Measurements from ENCODE around the gene FRAS1. TPM values are rescaled to one million over a fixed set of nuclear protein-coding genes. Genes with fewer than 3 reads are reported as not detected.

Gene FRAS1
- total RNA-seq, 2 experiments from 2014 or later, result 0.05 to 0.22 TPM

DNA sequence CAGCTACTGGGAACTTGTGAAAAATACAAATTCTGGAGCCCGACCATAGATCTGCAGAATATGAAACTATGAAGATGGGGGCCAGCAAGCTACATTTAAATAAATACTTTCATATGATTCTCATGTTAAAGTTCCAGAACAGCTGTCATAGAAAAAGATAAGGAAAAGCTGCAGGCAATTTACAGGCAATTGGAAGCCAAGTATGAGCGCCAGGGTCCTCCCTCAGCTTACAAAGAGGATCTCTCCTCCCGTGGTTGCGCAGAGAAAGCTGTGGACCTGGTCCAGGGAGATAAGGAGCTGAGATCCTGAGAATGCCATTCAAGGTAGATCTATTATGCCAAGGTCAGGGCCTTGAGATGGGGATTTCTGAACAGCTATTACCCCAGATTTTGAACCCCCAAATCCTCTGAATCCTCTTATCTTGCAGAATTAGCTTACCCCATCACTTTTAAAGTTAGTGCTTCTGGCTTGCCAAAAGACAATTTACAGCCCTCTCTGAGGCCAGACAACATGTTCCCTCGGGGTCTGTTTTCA is 25.6 kb upstream of the FRAS1 start:
- no peak for DNase-seq
- Mint-ChIP-seq H3K4me1 (ENCODE audit: low read depth) (no peaks in the 10 kb centered on the region), H3K36me3 (ENCODE audit: low read depth) (no peaks in the 10 kb centered on the region), H3K4me3 (no peak overlapping the region), H3K27me3 (peaks cover 7% of the 10 kb centered on the region), H3K27ac (no peak overlapping the region), H3K9me3 (no peaks in the 10 kb centered on the region)
- no peak for ATAC-seq
- intact Hi-C loops (cut with micrococcal nuclease), result no loop called here
- CTCF ChIA-PET, result interaction anchor here (1.1 kb wide), 1 partner anchor 27 kb away, joined by 3 read pairs; no protein-coding TSS in a partner anchor
- TF ChIP-seq, protein P1, sequence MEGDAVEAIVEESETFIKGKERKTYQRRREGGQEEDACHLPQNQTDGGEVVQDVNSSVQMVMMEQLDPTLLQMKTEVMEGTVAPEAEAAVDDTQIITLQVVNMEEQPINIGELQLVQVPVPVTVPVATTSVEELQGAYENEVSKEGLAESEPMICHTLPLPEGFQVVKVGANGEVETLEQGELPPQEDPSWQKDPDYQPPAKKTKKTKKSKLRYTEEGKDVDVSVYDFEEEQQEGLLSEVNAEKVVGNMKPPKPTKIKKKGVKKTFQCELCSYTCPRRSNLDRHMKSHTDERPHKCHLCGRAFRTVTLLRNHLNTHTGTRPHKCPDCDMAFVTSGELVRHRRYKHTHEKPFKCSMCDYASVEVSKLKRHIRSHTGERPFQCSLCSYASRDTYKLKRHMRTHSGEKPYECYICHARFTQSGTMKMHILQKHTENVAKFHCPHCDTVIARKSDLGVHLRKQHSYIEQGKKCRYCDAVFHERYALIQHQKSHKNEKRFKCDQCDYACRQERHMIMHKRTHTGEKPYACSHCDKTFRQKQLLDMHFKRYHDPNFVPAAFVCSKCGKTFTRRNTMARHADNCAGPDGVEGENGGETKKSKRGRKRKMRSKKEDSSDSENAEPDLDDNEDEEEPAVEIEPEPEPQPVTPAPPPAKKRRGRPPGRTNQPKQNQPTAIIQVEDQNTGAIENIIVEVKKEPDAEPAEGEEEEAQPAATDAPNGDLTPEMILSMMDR (IDR thresholded peaks at IDR 0.05), result no peak
- POLR2A ChIA-PET, result no interaction called here

DNA sequence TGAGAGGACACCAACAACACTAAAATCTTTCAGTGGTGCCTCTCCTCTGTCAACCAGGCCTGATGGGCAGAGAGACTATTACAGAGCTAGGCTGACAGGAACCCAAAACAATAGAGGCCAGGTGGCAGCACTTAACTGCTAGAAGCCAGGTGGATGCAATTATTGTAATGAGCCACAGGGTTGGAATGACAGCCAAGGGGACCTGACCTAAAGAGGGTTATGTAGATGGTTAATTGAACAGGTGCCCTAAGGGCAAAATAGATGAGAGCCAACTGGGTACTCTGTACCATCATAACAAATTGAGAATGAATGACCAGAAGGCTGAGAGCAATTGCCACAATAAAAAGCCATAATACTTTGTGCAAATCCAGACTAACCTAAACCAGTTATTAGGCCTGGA is 24.7 kb upstream of the FRAS1 start:
- Mint-ChIP-seq H3K27me3 (peaks cover 7% of the 10 kb centered on the region), H3K4me1 (ENCODE audit: low read depth) (no peaks in the 10 kb centered on the region), H3K4me3 (no peak overlapping the region), H3K9me3 (no peaks in the 10 kb centered on the region), H3K27ac (no peak overlapping the region), H3K36me3 (ENCODE audit: low read depth) (no peaks in the 10 kb centered on the region)
- ATAC-seq (no peak), DNase-seq (no peak)
- ChIA-PET POLR2A (no interaction called here), CTCF (no interaction called here)
- intact Hi-C loops (cut with micrococcal nuclease), result no loop called here
- TF ChIP-seq, protein P1 (IDR thresholded peaks at IDR 0.05), result no peak

DNA sequence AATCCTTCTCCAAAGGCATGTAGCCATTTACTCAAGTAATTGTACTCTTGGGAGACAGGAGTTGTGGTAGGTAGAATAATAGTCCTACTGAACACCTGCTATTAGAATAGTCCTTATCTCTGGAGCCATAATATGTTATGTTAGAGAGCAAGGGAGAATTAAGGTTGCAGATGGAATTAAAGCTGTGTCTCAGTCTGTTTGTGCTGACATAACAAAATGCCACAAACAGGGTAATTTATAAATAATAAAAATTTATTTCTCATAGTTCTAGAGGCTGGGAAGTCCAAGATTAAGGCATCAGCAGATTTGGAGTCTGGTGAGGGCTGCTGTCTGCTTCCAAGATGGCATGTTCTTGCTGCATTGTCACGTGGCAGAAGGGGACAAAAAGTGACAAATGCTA is 24.2 kb upstream of the FRAS1 start:
- Mint-ChIP-seq H3K27me3 (peaks cover 7% of the 10 kb centered on the region), H3K9me3 (no peaks in the 10 kb centered on the region), H3K36me3 (ENCODE audit: low read depth) (no peaks in the 10 kb centered on the region), H3K4me1 (ENCODE audit: low read depth) (no peaks in the 10 kb centered on the region), H3K4me3 (no peak overlapping the region), H3K27ac (no peak overlapping the region)
- ATAC-seq (no peak), DNase-seq (no peak)
- CTCF ChIA-PET, result no interaction called here
- intact Hi-C loops (cut with micrococcal nuclease), result no loop called here
- TF ChIP-seq, protein P1 (IDR thresholded peaks at IDR 0.05), result no peak
- POLR2A ChIA-PET, result no interaction called here

DNA sequence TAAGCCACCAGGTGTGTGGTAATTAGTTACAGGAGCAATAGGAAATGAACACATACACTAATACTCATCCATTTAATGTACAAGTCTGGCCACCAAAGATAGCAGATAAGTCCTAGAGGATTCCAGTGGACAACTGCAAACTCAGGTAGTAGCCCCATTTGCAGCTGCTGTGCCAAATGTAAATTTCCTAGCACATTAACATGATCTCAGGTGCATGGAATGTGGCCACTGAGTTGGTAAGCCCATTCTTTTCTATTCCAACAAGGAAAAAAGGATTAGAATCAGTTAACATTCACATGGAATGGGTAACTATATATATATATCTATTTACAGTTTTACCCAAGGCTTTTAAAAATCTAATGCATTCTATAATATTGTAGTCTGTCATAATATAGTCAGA is 23.3 kb upstream of the FRAS1 start:
- Mint-ChIP-seq H3K36me3 (ENCODE audit: low read depth) (no peaks in the 10 kb centered on the region), H3K27me3 (peaks cover 7% of the 10 kb centered on the region), H3K4me3 (no peak overlapping the region), H3K9me3 (no peaks in the 10 kb centered on the region), H3K4me1 (ENCODE audit: low read depth) (no peaks in the 10 kb centered on the region), H3K27ac (no peak overlapping the region)
- intact Hi-C loops (cut with micrococcal nuclease), result no loop called here
- ATAC-seq, result no peak
- ChIA-PET POLR2A (no interaction called here), CTCF (no interaction called here)
- no peak for DNase-seq
- TF ChIP-seq, protein P1 (IDR thresholded peaks at IDR 0.05), result no peak

DNA sequence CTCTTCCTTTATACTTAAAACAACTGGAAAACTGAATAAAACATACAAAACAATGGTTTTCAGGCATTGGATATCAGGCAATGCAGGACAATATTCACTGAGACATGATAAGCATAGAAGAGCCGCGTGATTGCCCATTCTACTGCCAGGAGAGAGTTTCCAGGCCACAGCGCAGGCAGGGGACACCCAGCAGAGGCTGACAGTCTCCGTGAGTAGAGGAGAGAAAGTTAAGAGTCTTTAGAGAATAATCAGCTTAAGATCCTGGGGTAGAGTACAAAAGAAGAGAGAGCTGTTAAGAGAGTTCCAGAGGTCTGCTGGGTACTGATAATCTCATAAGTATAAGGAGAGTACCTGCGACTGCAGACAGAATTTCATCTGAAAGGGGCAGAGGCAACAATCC is 18.4 kb upstream of the FRAS1 start:
- no peak for ATAC-seq
- no peaks in the 10 kb centered on the region for H3K4me1 Mint-ChIP-seq (ENCODE audit: low read depth)
- H3K4me3 Mint-ChIP-seq, result no peak overlapping the region
- ChIA-PET POLR2A (no interaction called here), CTCF (interaction anchor here (2.1 kb wide), 1 partner anchor 20 kb away, joined by 5 read pairs; no protein-coding TSS in a partner anchor)
- peaks cover 2% of the 10 kb centered on the region for H3K27me3 Mint-ChIP-seq
- no peak for DNase-seq
- H3K9me3 Mint-ChIP-seq, result no peaks in the 10 kb centered on the region
- no peak overlapping the region for H3K27ac Mint-ChIP-seq
- no peaks in the 10 kb centered on the region for H3K36me3 Mint-ChIP-seq (ENCODE audit: low read depth)
- intact Hi-C loops (cut with micrococcal nuclease), result no loop called here
- TF ChIP-seq, protein P1 (IDR thresholded peaks at IDR 0.05), result no peak

All from activated CD8-positive, alpha-beta T cell treated with anti-CD3 and anti-CD28 coated beads for 36 hours (primary cell).